ENCODE measurements around the gene OSBPL3.
"Not testable (repeated sequence)": the region's sequence is repeated elsewhere in the genome, so short reads cannot be mapped to it uniquely, and the experiment has no call there.

OSBPL3 gene

GRCh38 chr7:24799506-24799905 is 180.5 kb downstream of the OSBPL3 start:
- no peak for TF ChIP-seq CTCF (conservative IDR thresholded peaks at IDR 0.05; ENCODE audit: low read depth, low read length)
- no peak overlapping the region for H3K4me3 ChIP-seq (ENCODE audit: low read depth, low read length)
- no peak for DNase-seq (ENCODE audit: low read depth)

GRCh38 chr7:24798261-24798660 is 181.7 kb downstream of the OSBPL3 start:
- DNase-seq (ENCODE audit: low read depth) = no peak
- TF ChIP-seq CTCF (conservative IDR thresholded peaks at IDR 0.05; ENCODE audit: low read depth, low read length) = no peak
- H3K4me3 ChIP-seq (ENCODE audit: low read depth, low read length) = no peak overlapping the region

- TF ChIP-seq CTCF (conservative IDR thresholded peaks at IDR 0.05; ENCODE audit: low read depth, low read length) = no peak
- no peak for DNase-seq (ENCODE audit: low read depth)
- H3K4me3 ChIP-seq (ENCODE audit: low read depth, low read length) = no peak overlapping the region
Measured at GRCh38 chr7:24797270-24797669, 182.7 kb downstream of the OSBPL3 start.

GRCh38 chr7:24795407-24795767 is 184.6 kb downstream of the OSBPL3 start:
- H3K4me3 ChIP-seq (ENCODE audit: low read depth, low read length) = no peak overlapping the region
- no peak for TF ChIP-seq CTCF (conservative IDR thresholded peaks at IDR 0.05; ENCODE audit: low read depth, low read length)
- DNase-seq (ENCODE audit: low read depth) = no peak

GRCh38 chr7:24794751-24795406 is 185.1 kb downstream of the OSBPL3 start:
- not testable (repeated sequence) for H3K4me3 ChIP-seq (ENCODE audit: low read depth, low read length); DNase-seq (ENCODE audit: low read depth)

GRCh38 chr7:24793982-24794648 is 185.9 kb downstream of the OSBPL3 start:
- no peak for DNase-seq (ENCODE audit: low read depth)
- TF ChIP-seq CTCF (conservative IDR thresholded peaks at IDR 0.05; ENCODE audit: low read depth, low read length) = no peak
- H3K4me3 ChIP-seq (ENCODE audit: low read depth, low read length) = no peak overlapping the region

GRCh38 chr7:24788961-24789576 is 190.9 kb downstream of the OSBPL3 start:
- H3K4me3 ChIP-seq (ENCODE audit: low read depth, low read length) = no peak overlapping the region
- TF ChIP-seq CTCF (conservative IDR thresholded peaks at IDR 0.05; ENCODE audit: low read depth, low read length) = no peak
- no peak for DNase-seq (ENCODE audit: low read depth)

Measured in choroid plexus epithelial cell (primary cell).